Lower leg skin (tissue), 4 donors: ENCODE data around the gene PLA2G4E. TPM values are rescaled to one million over a fixed set of nuclear protein-coding genes. Genes with fewer than 3 reads are reported as not detected.

Experiments
- DNase-seq, 2 donors: peaks; one replicate each; pipeline ENCODE4 v3.0.0-alpha.2; 2019; ENCODE audit warnings: low spot score in 2 of 2
- H3K4me3 ChIP-seq: fragments of 200-600 bp; sonication (generic); 2 replicates; pipeline ENCODE4 v1.5.1; 2017; ENCODE audit warnings: mild to moderate bottlenecking, low read depth; ENCODE audit not compliant: poor library complexity, severe bottlenecking
- POLR2A ChIP-seq, 2 donors: fragments of 450-650 bp; IDR thresholded peaks; one replicate each; pipeline ENCODE4 v1.6.1; 2016 to 2017; ENCODE audit warnings: antibody characterized with exemption in 2 of 2, mild to moderate bottlenecking in 1 of 2, moderate library complexity in 1 of 2
- WGBS, 2 donors: methylation state at CpG; one replicate each; pipeline ENCODE4 v1.1.5; 2018; 5-methylcytosine and 5-hydroxymethylcytosine counted together
- intact Hi-C: fragments of 100-400 bp; cut with DNase I; formaldehyde crosslinking; loops from one replicate; pipeline ENCODE4 v1.15.0; 2023; ENCODE audit warnings: low total_unique reads
- total RNA-seq, 4 donors: library from RNA; depleted of rRNA; stranded (reverse); fragments of >200 nt; gene quantifications; one replicate each; pipeline ENCODE4 v1.1.0, GENCODE V29; 2016
- TF ChIP-seq, protein P1 (sequence below), 3 donors: fragments of 450-650 bp; IDR thresholded peaks; one replicate each; pipeline ENCODE4 v1.5.1; 2016; ENCODE audit warnings: antibody characterized with exemption in 3 of 3, mild to moderate bottlenecking in 3 of 3, moderate library complexity in 2 of 3

PLA2G4E gene
- total RNA-seq, 4 donors from 2014 or later, result 49.8 to 67.2 (median 51.5) TPM

GRCh38 chr15:42056934-42057798, 36.3 kb upstream of the PLA2G4E start:
- intact Hi-C loops, result loop anchor here (5.0 kb wide), 1 partner anchor 70 kb away; no protein-coding TSS in a partner anchor
- WGBS, 2 donors, result 9 to 17% methylated on average over 33 to 37 of the region's 37 CpGs
- TF ChIP-seq POLR2A (IDR thresholded peaks at IDR 0.05), result no peak
- TF ChIP-seq, protein P1, sequence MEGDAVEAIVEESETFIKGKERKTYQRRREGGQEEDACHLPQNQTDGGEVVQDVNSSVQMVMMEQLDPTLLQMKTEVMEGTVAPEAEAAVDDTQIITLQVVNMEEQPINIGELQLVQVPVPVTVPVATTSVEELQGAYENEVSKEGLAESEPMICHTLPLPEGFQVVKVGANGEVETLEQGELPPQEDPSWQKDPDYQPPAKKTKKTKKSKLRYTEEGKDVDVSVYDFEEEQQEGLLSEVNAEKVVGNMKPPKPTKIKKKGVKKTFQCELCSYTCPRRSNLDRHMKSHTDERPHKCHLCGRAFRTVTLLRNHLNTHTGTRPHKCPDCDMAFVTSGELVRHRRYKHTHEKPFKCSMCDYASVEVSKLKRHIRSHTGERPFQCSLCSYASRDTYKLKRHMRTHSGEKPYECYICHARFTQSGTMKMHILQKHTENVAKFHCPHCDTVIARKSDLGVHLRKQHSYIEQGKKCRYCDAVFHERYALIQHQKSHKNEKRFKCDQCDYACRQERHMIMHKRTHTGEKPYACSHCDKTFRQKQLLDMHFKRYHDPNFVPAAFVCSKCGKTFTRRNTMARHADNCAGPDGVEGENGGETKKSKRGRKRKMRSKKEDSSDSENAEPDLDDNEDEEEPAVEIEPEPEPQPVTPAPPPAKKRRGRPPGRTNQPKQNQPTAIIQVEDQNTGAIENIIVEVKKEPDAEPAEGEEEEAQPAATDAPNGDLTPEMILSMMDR (IDR thresholded peaks at IDR 0.05), result no peak
- H3K4me3 ChIP-seq, result no peak overlapping the region
- peak; percentile 84 to 91 for DNase-seq

DNA sequence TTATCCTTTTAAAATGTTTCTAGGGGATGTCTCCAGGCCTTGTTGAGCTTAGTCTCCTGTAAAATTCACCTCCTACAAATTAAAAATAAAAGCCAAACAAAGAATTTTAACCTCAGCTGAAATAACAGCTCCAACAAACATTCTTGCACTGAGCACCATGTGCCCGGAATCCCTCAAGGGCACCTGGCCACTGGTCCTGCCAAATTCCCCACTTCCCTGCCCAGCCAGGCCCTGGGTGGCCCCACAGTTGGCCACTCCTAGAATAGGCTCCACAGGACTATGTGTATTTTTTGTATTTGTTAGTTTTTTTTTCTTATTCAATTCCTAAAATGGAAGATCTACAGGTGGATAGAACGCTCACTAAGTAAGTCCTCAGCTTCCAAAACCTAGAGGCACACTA, 33.1 kb upstream of the PLA2G4E start:
- H3K4me3 ChIP-seq, result no peak overlapping the region
- WGBS, 2 donors, result 58 to 62% methylated on average over 2 of the region's 2 CpGs
- no peak for DNase-seq
- TF ChIP-seq, protein P1 (IDR thresholded peaks at IDR 0.05), result no peak
- TF ChIP-seq POLR2A (IDR thresholded peaks at IDR 0.05), result no peak
- intact Hi-C loops, result no loop called here

GRCh38 chr15:42053010-42053409, 32.2 kb upstream of the PLA2G4E start:
- TF ChIP-seq, protein P1 (IDR thresholded peaks at IDR 0.05), result no peak
- TF ChIP-seq POLR2A (IDR thresholded peaks at IDR 0.05), result no peak
- intact Hi-C loops, result no loop called here
- WGBS, 2 donors, result 73 to 80% methylated on average over 4 of the region's 4 CpGs
- no peak overlapping the region for H3K4me3 ChIP-seq
- DNase-seq, result peak in 1 of 2 donors; percentile 79

DNA sequence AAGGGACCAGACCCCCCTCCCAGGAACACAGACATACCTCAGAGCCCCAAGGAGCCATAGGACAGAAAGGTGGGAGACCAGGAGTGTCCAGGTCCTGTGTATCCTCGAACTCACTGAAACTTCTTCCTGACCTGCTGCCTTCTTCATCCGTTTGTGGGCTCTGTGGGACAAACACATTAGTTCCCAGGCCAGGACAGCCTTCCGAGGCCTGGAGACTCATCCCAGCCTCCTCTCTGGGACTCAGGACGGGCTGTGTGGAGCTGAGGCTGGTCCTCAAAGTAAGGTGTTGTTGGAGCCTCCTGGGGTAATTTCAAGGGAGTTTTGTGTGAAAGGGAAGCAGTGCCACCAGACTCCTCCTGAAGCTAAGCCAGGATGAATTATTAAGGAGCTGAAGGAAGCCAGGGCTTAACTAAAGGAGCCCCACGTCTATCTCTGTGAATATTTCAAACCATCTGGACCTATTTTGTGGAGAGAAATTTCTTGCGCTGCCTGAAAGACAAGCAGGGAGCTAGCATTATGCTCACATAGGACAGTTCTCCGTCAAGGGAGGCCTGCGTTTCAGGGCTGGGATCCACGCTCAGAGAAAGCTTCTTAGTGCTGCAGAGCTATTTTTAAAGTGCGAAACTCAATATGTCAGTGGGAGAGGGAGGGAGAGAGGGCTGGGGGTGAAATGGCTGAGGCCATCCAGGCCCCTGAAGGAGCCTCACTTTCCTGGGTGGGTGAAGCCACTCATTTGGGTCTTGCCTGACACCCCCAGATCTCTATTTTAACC, 29.8 kb upstream of the PLA2G4E start:
- peak in 1 of 2 donors; percentile 78 for DNase-seq
- TF ChIP-seq POLR2A (IDR thresholded peaks at IDR 0.05), result no peak
- TF ChIP-seq, protein P1 (IDR thresholded peaks at IDR 0.05), result no peak
- WGBS, 2 donors, result 74 to 75% methylated on average over 10 of the region's 10 CpGs
- H3K4me3 ChIP-seq, result no peak overlapping the region
- intact Hi-C loops, result no loop called here

GRCh38 chr15:42048821-42049200, 28.0 kb upstream of the PLA2G4E start:
- DNase-seq, result peak in 1 of 2 donors; percentile 85
- H3K4me3 ChIP-seq, result no peak overlapping the region
- intact Hi-C loops, result no loop called here
- TF ChIP-seq POLR2A (IDR thresholded peaks at IDR 0.05), result no peak
- TF ChIP-seq, protein P1 (IDR thresholded peaks at IDR 0.05), result no peak
- WGBS, 2 donors, result 56 to 60% methylated on average over 8 of the region's 8 CpGs
